Subcutaneous adipose tissue (tissue), 4 donors: ENCODE results near the gene KATNA1. TPM values are rescaled to one million over a fixed set of nuclear protein-coding genes. Genes with fewer than 3 reads are reported as not detected.

ENCODE experiments used
- total RNA-seq, 4 donors: library from RNA; depleted of rRNA; stranded (reverse); fragments of >200 nt; gene quantifications; one replicate each; pipeline ENCODE4 v1.1.0, GENCODE V29; 2016
- TF ChIP-seq, protein P1 (sequence below): fragments of 450-650 bp; IDR thresholded peaks from one replicate; pipeline ENCODE4 v1.5.1; 2016; ENCODE audit warnings: low read depth, mild to moderate bottlenecking, control low read depth, antibody characterized with exemption, moderate library complexity

KATNA1 gene
- 10 to 100 TPM; 15.3 to 25.4 (median 18.9) TPM for total RNA-seq

- TF ChIP-seq, protein P1, sequence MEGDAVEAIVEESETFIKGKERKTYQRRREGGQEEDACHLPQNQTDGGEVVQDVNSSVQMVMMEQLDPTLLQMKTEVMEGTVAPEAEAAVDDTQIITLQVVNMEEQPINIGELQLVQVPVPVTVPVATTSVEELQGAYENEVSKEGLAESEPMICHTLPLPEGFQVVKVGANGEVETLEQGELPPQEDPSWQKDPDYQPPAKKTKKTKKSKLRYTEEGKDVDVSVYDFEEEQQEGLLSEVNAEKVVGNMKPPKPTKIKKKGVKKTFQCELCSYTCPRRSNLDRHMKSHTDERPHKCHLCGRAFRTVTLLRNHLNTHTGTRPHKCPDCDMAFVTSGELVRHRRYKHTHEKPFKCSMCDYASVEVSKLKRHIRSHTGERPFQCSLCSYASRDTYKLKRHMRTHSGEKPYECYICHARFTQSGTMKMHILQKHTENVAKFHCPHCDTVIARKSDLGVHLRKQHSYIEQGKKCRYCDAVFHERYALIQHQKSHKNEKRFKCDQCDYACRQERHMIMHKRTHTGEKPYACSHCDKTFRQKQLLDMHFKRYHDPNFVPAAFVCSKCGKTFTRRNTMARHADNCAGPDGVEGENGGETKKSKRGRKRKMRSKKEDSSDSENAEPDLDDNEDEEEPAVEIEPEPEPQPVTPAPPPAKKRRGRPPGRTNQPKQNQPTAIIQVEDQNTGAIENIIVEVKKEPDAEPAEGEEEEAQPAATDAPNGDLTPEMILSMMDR: no peak
Observed at GRCh38 chr6:149648148-149649145, at the start of gene KATNA1. Gene KATNA1 (minus strand): TSS chr6:149648714. CDS start chr6:149638547, 10,167 bp downstream.

DNA sequence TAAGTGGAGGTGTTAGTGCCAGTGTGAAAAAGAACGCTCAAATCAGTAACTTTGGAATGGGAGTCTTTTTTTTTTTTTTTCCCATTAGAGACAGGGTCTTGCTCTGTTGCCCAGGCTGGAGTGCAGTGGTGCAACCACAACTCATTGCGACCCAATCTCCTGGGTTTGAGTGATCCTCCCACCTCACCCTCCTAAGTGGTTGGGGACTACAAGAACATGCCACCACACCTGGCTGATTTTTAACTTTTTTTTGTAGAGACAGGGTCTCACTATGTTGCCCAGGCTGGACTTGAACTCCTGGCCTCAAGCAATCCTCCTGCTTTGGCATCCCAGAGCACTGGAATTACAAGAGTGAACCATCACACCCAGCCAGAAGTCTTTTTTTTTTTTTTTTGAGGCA lies 49.7 kb upstream of the KATNA1 start:
- TF ChIP-seq, protein P1: no peak

- TF ChIP-seq, protein P1: no peak
Observed at GRCh38 chr6:149696901-149697300, 48.4 kb upstream of the KATNA1 start.

GRCh38 chr6:149694921-149695320 lies 46.4 kb upstream of the KATNA1 start:
- TF ChIP-seq, protein P1: no peak

GRCh38 chr6:149691201-149691600 lies 42.7 kb upstream of the KATNA1 start:
- TF ChIP-seq, protein P1: no peak

- TF ChIP-seq, protein P1: no peak
Observed at GRCh38 chr6:149686230-149686629, 37.7 kb upstream of the KATNA1 start.

DNA sequence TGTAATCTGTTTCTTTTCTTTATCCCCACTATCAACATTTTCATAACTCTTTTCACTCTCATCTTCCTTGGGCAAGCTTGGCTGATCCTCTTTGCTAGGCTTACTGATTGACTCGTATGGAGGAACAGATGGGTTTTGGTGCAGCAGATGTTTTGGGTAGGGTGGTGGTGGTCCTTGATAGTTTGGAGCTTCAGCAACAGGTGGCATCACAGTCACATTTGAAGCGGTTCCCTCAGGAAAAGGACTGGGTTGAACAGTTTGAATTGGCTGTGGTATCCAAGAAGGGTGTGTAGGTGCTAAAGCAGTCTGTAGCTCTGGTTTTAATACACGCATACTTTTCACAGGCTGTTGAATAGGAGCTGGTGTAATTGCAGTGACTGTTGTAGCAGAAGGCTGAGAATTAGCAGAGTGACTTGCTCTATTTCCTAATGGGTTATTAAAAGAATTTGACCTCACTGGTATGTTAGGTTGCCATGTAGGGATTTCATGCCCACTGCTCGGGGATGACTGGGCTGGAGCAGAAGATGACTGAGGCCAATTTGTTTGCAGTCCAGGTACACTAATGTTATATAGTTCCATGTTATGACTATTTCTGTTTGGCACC lies 34.8 kb upstream of the KATNA1 start:
- TF ChIP-seq, protein P1: no peak
